IMR-90 (cell line): ENCODE data around the gene SLC9A6. TPM values are rescaled to one million over a fixed set of nuclear protein-coding genes. Genes with fewer than 3 reads are reported as not detected.

Experiments
- polyA plus RNA-seq, 3 experiments: library from polyadenylated mRNA; depleted of rRNA; stranded (reverse); fragments of >200 nt; gene quantifications; 2 replicates each; pipeline ENCODE4 v1.2.3, GENCODE V29; 2012; ENCODE audit warnings: low replicate concordance in 1 of 3
- total RNA-seq: library from RNA; depleted of rRNA; stranded (reverse); fragments of >200 nt; gene quantifications from 2 replicates; pipeline ENCODE4 v1.2.3, GENCODE V29; 2012; rRNA removed

The SLC9A6 gene
- total and polyA plus RNA-seq, 2 of the 4 experiments (the other 2 are of a cell fraction): 6.9 to 19.0 TPM

Other genes starting within 250 kb of the SLC9A6 start
- not detected in 2 replicates for gene CT45A3, start 217.2 kb upstream of the SLC9A6 start, total RNA-seq
- gene CT45A3, start 217.2 kb upstream of the SLC9A6 start, polyA plus RNA-seq (2012; rRNA removed): not detected in 2 replicates
- not detected in 2 replicates for gene CT45A5, start 199.9 kb upstream of the SLC9A6 start, total RNA-seq
- gene CT45A5, start 199.9 kb upstream of the SLC9A6 start, polyA plus RNA-seq (2012; rRNA removed): not detected in 2 replicates
- gene CT45A6, start 182.6 kb upstream of the SLC9A6 start, total RNA-seq: not detected in 2 replicates
- not detected in 2 replicates for gene CT45A6, start 182.6 kb upstream of the SLC9A6 start, polyA plus RNA-seq (2012; rRNA removed)
- gene CT45A2, start 165.4 kb upstream of the SLC9A6 start, total RNA-seq: not detected in 2 replicates
- gene CT45A2, start 165.4 kb upstream of the SLC9A6 start, polyA plus RNA-seq (2012; rRNA removed): not detected in 2 replicates
- not detected in 2 replicates for gene CT45A7, start 148.2 kb upstream of the SLC9A6 start, total RNA-seq
- not detected in 2 replicates for gene CT45A7, start 148.2 kb upstream of the SLC9A6 start, polyA plus RNA-seq (2012; rRNA removed)
- not detected in 2 replicates for gene CT45A8, start 130.9 kb upstream of the SLC9A6 start, total RNA-seq
- gene CT45A8, start 130.9 kb upstream of the SLC9A6 start, polyA plus RNA-seq (2012; rRNA removed): not detected in 2 replicates
- gene CT45A9, start 113.6 kb upstream of the SLC9A6 start, total RNA-seq: not detected in 2 replicates
- gene CT45A9, start 113.6 kb upstream of the SLC9A6 start, polyA plus RNA-seq (2012; rRNA removed): not detected in 2 replicates
- not detected in 2 replicates for gene CT45A10, start 92.0 kb upstream of the SLC9A6 start, total RNA-seq
- not detected in 2 replicates for gene CT45A10, start 92.0 kb upstream of the SLC9A6 start, polyA plus RNA-seq (2012; rRNA removed)
- not detected in 2 replicates for gene SAGE1, start 91.7 kb upstream of the SLC9A6 start, total RNA-seq
- gene SAGE1, start 91.7 kb upstream of the SLC9A6 start, polyA plus RNA-seq (2012; rRNA removed): not detected in 2 replicates
- 7.5 and 18.6 TPM in 2 replicates for gene MMGT1, start 11.4 kb upstream of the SLC9A6 start, total RNA-seq
- gene MMGT1, start 11.4 kb upstream of the SLC9A6 start, polyA plus RNA-seq (2012; rRNA removed): 6.5 and 8.1 TPM in 2 replicates
- 41.9 and 69.4 TPM in 2 replicates for gene FHL1, start 162.1 kb downstream of the SLC9A6 start, total RNA-seq
- gene FHL1, start 162.1 kb downstream of the SLC9A6 start, polyA plus RNA-seq (2012; rRNA removed): 57.3 and 72.9 TPM in 2 replicates